HG02938 (cell line): ENCODE results near the gene PMPCA.
"Not testable (repeated sequence)": the region's sequence is repeated elsewhere in the genome, so short reads cannot be mapped to it uniquely, and the experiment has no call there.

Source experiments
- ATAC-seq: cut with Tn5 transposase; IDR thresholded peaks from one replicate; pipeline ENCODE4 v1.9.1; 2021; ENCODE audit warnings: mild to moderate bottlenecking, moderate library complexity; ENCODE audit not compliant: unreplicated experiment

The PMPCA gene

GRCh38 chr9:136392538-136393449 is 17.7 kb upstream of the PMPCA start:
- no peak for ATAC-seq

DNA sequence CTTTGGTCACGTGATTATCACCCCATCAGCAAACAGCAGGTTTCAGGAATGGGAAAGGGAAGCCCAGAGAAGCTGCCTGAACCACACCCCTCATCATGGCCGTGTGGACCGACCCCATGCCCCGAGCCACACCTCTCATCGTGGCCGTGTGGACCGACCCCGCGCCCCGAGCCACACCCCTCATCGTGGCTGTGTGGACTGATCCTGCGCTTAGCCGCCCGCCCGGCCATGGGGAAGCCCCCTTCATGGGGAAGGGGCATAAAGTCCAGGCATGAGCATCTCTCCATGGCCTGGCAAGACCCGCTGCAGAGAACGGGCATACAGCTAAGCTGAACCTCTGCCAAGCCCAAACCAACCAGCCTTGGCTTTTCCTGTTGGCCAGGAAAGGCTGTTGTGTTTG is 16.9 kb upstream of the PMPCA start:
- no peak for ATAC-seq

- ATAC-seq: no peak
Measured at GRCh38 chr9:136394312-136395019, 16.0 kb upstream of the PMPCA start.

DNA sequence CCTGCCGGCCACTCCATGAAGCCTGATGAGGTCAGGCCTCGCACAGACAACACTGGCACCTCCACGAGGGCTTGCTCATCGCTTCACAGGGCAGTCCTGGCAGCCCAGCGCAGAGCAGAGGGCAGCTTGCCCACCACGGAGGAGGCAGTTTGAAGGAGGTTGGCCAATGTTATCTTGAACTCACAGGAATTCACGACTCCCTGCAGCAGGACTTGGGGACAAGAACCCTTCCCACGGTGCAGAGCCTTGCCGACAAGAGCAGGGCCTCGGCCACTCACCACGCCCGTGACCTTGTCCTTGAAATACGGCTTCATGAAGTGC is 15.5 kb upstream of the PMPCA start:
- ATAC-seq: no peak

- no peak for ATAC-seq
Measured at GRCh38 chr9:136395345-136396218, 14.9 kb upstream of the PMPCA start.

DNA sequence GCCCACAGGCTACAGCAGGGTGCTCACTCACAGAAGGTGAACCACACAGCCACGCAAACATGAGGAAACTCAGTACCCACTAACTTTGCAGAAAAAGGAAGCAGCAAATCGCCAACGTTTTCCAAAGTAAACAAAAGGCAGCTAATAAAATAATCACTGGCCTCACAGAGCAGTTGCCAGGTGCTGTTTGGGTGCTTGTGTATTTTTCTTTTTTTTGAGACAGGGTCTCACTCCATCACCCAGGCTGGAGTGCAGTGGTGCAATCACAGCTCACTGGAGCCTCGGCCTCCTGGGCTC is 14.3 kb upstream of the PMPCA start:
- no peak for ATAC-seq

GRCh38 chr9:136397643-136398042 is 12.8 kb upstream of the PMPCA start:
- no peak for ATAC-seq

- no peak for ATAC-seq
Measured at GRCh38 chr9:136398286-136398685, 12.2 kb upstream of the PMPCA start.

GRCh38 chr9:136399176-136400037 is 11.1 kb upstream of the PMPCA start:
- ATAC-seq: no peak

DNA sequence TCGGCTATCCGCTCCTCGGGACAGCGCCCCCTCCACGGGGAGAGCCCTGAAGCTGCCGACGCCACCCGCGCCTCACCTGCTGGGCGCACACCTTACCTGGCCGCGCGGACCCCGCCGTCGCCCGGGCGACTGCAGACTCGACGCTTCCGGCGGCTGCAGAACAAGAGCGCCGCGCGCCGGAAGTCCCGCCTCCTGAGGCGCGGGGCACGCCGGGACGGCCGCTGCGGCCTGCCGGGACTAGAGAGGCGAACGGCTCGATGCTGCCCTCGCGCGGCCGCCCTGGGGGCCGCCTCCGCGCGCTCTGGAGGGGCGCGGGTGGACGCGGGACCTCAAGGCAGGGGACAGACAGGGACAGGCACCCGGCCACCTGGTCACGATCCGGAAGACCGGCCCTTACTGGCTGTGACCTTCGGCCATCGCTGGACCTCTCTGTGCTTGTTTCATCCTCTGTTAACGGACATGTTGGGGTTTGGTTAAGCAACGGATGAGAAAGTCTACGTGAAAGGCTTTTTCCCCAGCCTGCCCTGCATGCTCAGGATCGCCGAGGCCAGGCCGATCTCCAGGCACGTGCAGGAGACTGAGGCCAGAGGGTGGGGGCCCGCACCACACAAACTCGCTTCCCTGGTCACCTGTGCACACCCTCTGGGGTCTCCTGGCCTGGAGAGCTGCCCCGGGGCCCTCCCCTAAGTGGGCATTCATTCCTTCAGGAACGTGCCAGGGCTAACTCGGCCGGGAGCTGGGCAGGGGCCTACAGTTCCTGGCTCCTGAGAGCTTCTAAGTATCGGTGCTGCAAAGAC is 10.2 kb upstream of the PMPCA start, which contains the start of gene SNAPC4:
Gene SNAPC4, minus strand, starts transcription at position 133 of the 797 bp plus-strand sequence. CDS start 1,742 bp downstream, outside the sequence.
- peak; percentile 58 for ATAC-seq

DNA sequence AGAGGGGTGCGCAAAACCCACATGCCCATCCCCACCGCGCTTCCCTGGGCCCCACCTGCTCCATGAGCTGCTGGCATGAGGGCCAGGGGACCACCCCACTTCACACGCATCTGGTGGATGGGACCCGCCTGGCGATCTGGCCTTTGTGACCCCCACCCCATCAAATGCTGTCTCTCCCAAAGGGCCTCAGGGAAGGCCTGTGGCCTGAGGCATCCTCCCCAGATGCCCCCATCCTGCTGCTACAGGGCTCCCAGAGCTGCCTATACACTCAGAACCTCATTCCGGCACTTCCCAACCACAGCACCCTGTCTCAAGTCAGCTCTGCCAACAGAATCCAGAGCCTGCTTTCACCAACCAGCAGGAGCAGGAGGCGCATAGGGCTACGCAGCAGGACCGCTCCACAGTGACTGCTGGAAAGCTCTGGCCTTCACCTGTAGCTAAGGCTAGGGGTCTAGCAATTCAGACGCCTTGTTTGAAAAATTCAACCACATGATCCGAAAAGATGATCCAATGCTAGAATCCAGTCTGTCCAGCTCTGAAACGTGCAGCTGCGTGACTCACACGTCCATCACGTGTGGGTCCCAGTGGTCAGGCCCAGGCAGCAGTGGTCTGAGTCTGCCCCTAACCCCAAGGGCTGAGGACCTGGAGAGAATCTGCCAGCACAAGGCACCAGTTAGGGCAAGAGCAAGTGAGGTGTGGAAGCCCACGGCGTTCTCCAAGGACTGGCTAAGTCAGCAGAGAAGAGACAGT is 9.1 kb upstream of the PMPCA start:
- no peak for ATAC-seq

- ATAC-seq: no peak
Measured at GRCh38 chr9:136402067-136402466, 8.4 kb upstream of the PMPCA start.

- ATAC-seq: no peak
Measured at GRCh38 chr9:136403538-136403914, 6.9 kb upstream of the PMPCA start.

- no peak for ATAC-seq
Measured at GRCh38 chr9:136403915-136404800, 6.3 kb upstream of the PMPCA start.

GRCh38 chr9:136404801-136405136 is 5.7 kb upstream of the PMPCA start:
- ATAC-seq: no peak

- ATAC-seq: no peak
Measured at GRCh38 chr9:136405481-136405880, 5.0 kb upstream of the PMPCA start.

- not testable (repeated sequence) for ATAC-seq
Measured at GRCh38 chr9:136405904-136406303, 4.6 kb upstream of the PMPCA start.

DNA sequence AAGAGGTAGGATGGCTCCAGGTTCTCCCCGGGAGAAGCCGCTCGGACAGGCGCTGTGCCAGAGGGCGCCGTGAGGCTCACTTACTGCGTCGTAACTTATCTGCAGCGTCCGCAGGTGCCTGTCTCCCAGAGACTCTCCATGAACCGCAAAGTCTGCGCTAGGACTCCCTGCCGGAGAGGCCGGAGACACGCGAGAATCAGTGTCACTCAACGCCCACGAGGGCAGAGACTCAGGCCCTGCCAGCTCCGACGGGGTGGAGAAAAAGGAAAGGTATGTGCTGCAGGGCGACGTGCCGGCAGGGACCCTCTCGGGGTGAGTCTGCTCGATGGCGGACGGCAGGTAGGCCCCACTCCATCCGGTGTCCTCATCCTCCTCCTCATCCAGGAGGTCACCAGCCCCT is 3.4 kb upstream of the PMPCA start:
- ATAC-seq: not testable (repeated sequence)
